GM21447 (cell line): Measurements from ENCODE around the gene ATP6AP2.
A peak's percentile ranks its signal among the peaks of the same experiment; 100 is the strongest.

Source experiments
- ATAC-seq: cut with Tn5 transposase; IDR thresholded peaks from one replicate; pipeline ENCODE4 v1.9.1; 2021; ENCODE audit not compliant: unreplicated experiment

ATP6AP2 gene

GRCh38 chrX:40637687-40638086, 56.9 kb downstream of the ATP6AP2 start:
- ATAC-seq, result no peak

GRCh38 chrX:40644176-40644575, 63.4 kb downstream of the ATP6AP2 start:
- no peak for ATAC-seq

- peak; percentile 41 for ATAC-seq
Observed at GRCh38 chrX:40644821-40645358, 64.1 kb downstream of the ATP6AP2 start.

DNA sequence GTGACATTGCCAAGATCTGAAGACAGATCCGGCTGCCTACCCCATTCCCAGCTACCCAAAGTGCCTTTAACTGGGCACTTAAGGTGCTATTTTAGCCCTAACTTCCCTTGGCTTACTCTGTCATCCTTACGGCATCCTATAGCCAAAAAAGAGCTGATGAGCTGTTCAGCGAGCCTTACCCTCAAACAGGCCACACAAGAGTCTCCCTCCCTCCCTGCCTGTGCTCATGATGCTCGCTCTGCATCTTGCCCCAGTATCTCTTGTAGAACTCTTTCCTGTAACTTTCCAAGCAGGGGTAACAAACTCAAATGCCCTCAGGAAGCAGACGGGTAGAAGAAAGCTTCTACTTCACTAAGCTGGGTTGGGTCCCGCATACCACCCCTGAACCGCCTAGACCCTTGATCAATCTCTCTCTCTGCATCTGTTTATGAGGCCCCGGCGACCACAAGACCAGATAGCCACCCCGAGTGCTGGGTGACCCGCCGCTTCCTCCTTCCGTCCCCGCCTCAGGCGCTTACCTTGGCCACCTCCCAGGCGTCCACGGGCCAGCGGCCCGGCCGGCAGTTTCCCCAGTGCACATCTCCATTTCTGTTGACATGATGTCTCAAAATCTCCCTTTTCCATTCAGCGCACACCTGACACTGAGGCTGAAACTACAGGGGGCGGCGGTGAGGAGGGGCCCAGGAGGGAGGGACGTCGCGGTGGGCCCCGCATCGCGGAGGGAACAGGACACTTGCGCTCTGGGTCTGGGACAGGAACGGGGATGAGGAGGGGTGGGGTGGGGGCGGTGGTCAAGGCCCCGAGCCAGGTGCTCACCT, 65.9 kb downstream of the ATP6AP2 start:
- ATAC-seq, result peak; percentile 27

DNA sequence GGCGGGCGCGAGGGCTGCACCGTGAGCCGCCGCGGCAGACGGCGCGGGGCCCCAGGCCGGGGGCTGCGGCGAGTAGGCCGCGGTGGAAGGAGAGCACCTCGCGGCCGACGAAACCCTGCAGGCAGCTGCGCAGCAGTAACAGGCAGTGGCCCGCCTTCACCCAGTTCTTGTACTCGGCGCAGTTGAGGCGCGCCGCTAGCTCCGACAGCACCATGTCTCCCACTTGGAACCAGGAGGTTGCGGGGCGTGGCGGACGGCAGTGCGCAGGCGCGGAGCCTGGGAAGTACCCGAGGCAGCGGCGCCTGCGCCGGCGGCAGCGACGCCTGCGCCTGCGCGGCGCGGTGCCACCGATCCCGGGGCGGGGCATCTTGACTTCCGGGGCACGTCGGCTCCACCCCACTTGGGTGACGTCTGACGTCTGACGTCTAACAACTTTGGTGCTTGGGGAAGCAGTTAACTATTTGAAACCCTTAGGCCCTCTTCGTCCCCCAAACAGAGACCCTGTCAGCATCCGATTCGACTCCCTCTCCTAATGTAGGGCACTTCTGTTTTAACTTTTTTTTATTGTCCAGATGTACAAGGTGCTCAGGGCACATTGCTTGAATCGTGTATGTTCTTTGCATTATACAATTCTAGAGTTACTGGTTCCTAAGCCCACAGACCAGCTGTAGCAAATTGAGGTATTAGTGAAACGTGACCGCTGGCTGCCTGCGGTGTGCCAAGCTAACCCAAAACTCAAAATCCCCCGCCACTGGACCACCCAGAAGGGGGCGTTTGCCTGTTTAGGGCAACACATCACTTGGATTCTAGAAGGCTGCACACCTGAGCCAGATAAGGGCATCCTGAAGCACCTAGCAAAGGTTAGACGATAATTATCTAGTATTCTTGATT, 66.8 kb downstream of the ATP6AP2 start, which contains the start of gene CXorf38:
Gene CXorf38, minus strand, starts transcription at position 255 of the 891 bp plus-strand sequence. Its CDS starts 41 bp downstream, at position 214.
- peak; percentile 58 for ATAC-seq

DNA sequence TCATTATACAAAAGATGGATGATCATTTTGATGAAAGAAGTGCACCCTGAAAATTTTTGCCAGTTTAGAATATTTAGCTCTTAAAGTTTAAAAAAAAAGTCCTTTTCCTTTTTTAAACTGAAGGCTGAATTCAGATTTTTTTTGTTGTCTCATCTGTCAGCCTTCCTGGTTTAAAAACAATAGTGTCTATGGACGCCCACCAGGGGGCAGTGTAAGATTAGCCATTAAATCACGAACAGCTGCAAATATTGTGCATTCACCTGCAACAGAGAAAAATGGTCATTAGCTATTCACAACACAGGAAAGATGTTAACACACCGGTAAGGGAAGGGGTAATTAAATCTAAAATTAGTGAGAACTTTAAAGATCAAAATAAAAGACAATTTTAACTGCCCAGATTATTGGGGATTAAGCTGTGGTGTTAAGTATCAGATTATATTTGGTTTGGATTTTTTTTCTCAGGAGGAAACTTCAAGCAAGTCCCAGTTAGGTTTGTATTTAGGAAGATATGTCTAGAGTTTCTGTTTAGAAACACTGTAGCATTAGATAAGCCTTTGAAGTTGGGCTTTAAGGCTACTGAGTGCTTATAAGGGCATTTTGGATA, 71.0 kb downstream of the ATP6AP2 start:
- ATAC-seq, result no peak

DNA sequence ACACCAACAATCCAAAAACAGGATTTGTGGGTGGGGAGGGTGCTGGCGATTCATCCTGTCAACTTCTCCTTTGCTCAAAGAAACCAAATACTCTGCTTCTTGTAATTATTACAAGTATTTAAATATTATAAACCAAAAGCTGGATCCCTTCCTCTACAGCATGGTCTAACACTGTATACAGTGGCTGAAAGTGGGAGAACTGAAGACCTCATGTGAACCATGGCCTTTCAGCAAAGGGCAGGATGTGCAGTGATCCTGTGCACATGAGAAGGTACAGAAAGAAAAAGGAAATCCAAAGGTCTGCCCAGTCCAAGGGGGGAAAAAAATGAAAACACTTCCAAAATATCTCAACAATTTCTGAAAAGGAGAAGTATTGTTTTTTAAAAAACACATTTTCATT, 71.9 kb downstream of the ATP6AP2 start:
- no peak for ATAC-seq

DNA sequence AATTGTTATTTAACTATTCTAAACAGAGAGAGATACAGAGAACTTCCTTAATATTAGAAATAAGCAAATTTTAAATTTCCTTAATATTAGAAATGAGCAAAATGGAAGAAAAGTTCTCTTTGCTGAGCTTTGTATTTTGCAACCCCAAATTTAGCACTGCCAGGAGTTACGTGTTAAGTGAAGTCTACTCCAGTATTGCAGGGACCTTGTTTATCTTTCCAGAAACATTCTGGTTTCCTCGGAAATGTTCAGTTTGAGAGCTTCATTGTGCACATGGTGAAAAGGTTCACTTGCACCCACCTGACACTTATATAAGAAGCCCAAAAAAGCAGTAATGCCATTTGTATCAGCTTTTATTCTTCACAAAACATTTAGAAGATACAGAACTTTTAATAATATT, 72.8 kb downstream of the ATP6AP2 start:
- no peak for ATAC-seq
